Adrenal gland (tissue), 12 donors: ENCODE measurements around the gene SYT3. TPM values are rescaled to one million over a fixed set of nuclear protein-coding genes. Genes with fewer than 3 reads are reported as not detected.
A peak's percentile ranks its signal among the peaks of the same experiment; 100 is the strongest.
"Not testable (repeated sequence)": the region's sequence is repeated elsewhere in the genome, so short reads cannot be mapped to it uniquely, and the experiment has no call there.

Experiments used
- DNase-seq, 7 donors: peaks; one replicate each; pipeline ENCODE4 v3.0.0-alpha.2; 2019 to 2020
- H3K27ac ChIP-seq, 5 donors: fragments of 200-600 bp; sonication (generic) in 4 of 5; 1 replicate in 3 of 5; 2 replicates in 2 of 5; pipeline versions ENCODE4 v1.5.1 to v1.8.0; 2016 to 2020; ENCODE audit warnings: mild to moderate bottlenecking in 1 of 5
- H3K27me3 ChIP-seq: fragments of 200-600 bp; 2 replicates; pipeline ENCODE4 v1.8.0; 2021
- H3K36me3 ChIP-seq, 2 donors: fragments of 200-600 bp; replicated peaks in 1 of 2; 1 replicate in 1 of 2; 2 replicates in 1 of 2; pipeline versions ENCODE4 v1.5.1 to v1.8.0; 2018 to 2022
- H3K4me1 ChIP-seq, 2 donors: fragments of 200-600 bp; replicated peaks in 1 of 2; 1 replicate in 1 of 2; 2 replicates in 1 of 2; pipeline versions ENCODE4 v1.5.1 to v1.8.0; 2018 to 2021
- H3K4me3 ChIP-seq, 4 donors: fragments of 200-600 bp; sonication (generic) in 3 of 4; one replicate each; pipeline ENCODE4 v1.5.1; 2016 to 2018
- H3K9me3 ChIP-seq, 3 donors: fragments of 200-600 bp; sonication (generic) in 1 of 3; replicated peaks in 1 of 3; 1 replicate in 2 of 3; 2 replicates in 1 of 3; pipeline versions ENCODE4 v1.5.1 to v1.8.0; 2016 to 2021
- POLR2A ChIP-seq, 2 donors: fragments of 450-650 bp; IDR thresholded peaks; one replicate each; pipeline ENCODE4 v1.6.1; 2017; ENCODE audit warnings: antibody characterized with exemption in 2 of 2, mild to moderate bottlenecking in 2 of 2, moderate library complexity in 1 of 2
- WGBS, 4 donors: extraction: QIAGEN DNeasy Blood & Tissue Kit in 2 of 4; methylation state at CpG; one replicate each; pipeline versions ENCODE4 v1.1.5 to v1.1.7; 2013 to 2017; 5-methylcytosine and 5-hydroxymethylcytosine counted together
- intact Hi-C, 2 donors: fragments of 100-400 bp; cut with DNase I; formaldehyde crosslinking; loops; one replicate each; pipeline versions ENCODE4 v1.14.1 to v1.15.0; 2022 to 2023
- polyA plus RNA-seq, 3 donors: library from polyadenylated mRNA; stranded (reverse); fragments of 200-250 nt in 2 of 3; fragments of 350-450 nt in 1 of 3; fragmentation: Illumina TruSeq in 1 of 3; extraction: RNeasy Lipid Tissue Mini Kit (QIAGEN cat#74804) in 1 of 3; gene quantifications; one replicate each; pipeline ENCODE4 v1.2.3, GENCODE V29; 2013 to 2014
- total RNA-seq, 9 donors: library from RNA; depleted of rRNA in 4 of 9; stranded (reverse); fragments of >200 nt in 4 of 9; fragments of 120-200 nt in 1 of 9; fragmentation: NEBNext Ultra II Directional in 1 of 9; extraction: Animal tissue kit (Norgen Biotek cat#: 25700) in 1 of 9; gene quantifications; one replicate each; pipeline versions ENCODE4 v1.1.0 to v1.2.4, GENCODE V29; 2013 to 2023
- TF ChIP-seq, protein P1 (sequence below), 6 experiments: fragments of 450-650 bp in 4 of 6; fragments of 200-600 bp in 2 of 6; sonication (generic) in 1 of 6; IDR thresholded peaks; 1 replicate in 5 of 6; 2 replicates in 1 of 6; pipeline versions ENCODE4 v1.5.1 to v1.8.0; 2016 to 2021; ENCODE audit warnings: antibody characterized with exemption in 6 of 6, mild to moderate bottlenecking in 2 of 6, moderate library complexity in 1 of 6
- donor health status: healthy with polysubstance abuse.
- donor health status: Bipolar disorder and iron deficiency.
- donor health status: DM: yes; HTN: yes; CAD: no.
- donor health status: DM: no; HTN: no; CAD: no.
- donor health status: DM: no; HTN: no; CAD: no.
- donor health status: DM: yes; HTN: yes; CAD: no.

The SYT3 gene
- total and polyA plus RNA-seq, 12 donors: 0.26 to 3.4 (median 0.75) TPM; not detected in 1

DNA sequence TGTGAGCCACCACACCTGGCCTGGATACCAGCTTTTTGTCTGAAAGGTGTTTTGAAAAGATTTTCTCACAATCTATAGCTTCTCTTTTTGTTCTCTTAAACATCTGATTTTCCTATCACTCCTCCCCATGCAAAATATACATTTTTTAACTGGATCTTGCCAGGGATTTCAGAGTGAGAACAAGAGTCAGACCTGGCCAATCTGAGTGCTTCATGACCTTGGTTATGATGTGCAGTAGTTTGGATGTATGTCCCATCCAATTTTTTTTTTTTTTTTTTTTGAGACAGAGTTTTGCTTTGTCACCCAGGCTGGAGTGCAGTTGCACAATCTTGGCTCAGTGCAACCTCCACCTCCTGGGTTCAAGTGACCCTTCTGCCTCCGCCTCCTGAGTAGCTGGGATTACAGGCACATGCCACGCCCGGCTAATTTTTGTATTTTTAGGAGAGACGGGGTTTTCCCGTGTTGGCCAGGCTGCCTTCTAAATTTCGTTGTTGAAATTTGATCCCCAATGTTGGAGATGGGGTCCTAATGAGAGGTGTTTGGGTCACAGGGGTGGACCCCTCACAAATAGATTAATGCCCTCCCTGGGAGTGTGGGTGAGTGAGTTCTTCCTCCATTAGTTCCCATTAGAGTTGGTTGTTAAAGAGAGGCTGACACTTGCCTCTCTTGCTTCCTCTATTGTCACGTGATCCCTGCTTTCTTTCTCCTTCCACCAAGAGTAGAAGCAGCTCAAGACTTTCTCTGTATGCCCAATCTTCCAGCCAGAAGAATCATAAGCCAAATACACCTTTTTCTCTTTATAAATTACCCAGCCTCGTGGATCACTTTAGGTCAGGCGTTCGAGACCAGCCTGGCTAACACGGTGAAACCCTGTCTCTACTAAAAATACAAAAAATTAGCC lies 26.9 kb downstream of the SYT3 start:
- WGBS, 4 donors: 75 to 86% (median 80%) methylated on average over 5 to 11 of the region's 11 CpGs
- H3K27me3 ChIP-seq, intact Hi-C loops: not testable (repeated sequence)

DNA sequence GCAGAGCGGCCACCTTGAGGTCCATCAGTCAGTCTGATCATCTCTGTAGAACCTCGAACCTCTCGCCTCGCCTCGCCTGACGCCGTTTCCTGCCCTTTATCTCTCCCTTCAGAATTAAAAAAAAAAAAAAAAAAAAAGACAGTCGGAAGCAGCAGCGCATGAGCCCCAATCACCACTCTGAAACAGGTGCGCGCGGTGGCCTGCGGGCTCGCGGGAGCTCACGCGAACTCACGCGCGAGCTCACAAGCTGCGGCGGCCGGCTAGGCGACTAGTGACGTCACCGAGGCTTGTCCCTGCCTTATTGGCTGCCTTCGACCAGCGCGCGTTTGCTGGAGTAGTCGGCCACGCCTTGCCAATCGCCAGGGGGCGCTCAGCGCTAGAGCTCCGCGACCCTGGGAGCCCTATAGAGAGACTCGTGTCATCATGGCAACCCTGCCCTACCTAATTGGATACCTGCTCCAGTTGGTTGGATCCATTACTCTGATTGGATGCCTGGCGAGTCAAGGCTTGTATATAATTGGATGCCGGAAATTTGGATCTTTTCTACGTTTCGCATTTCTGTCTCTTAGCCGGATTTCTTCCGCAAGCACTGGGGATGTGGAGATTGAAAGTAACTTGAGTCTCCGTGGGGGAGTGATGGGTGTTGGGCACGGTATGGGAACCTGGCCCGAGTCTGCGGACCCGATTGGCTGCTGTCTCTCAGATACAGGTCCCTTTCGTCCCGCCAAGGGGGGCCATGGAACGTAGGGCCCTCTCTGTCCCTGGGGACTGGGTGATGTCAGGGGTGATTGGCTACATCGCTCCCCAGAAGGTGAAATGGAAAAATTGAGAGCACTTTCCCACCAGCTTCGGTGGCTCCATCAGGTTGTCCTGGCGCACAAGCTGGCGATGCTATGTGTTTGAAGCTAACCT lies 31.6 kb downstream of the SYT3 start:
- no peaks in the 10 kb centered on the region for H3K27me3 ChIP-seq
- intact Hi-C loops: no loop called here
- H3K9me3 ChIP-seq: no peaks in the 10 kb centered on the region
- no peak overlapping the region for H3K27ac ChIP-seq
- TF ChIP-seq, protein P1, sequence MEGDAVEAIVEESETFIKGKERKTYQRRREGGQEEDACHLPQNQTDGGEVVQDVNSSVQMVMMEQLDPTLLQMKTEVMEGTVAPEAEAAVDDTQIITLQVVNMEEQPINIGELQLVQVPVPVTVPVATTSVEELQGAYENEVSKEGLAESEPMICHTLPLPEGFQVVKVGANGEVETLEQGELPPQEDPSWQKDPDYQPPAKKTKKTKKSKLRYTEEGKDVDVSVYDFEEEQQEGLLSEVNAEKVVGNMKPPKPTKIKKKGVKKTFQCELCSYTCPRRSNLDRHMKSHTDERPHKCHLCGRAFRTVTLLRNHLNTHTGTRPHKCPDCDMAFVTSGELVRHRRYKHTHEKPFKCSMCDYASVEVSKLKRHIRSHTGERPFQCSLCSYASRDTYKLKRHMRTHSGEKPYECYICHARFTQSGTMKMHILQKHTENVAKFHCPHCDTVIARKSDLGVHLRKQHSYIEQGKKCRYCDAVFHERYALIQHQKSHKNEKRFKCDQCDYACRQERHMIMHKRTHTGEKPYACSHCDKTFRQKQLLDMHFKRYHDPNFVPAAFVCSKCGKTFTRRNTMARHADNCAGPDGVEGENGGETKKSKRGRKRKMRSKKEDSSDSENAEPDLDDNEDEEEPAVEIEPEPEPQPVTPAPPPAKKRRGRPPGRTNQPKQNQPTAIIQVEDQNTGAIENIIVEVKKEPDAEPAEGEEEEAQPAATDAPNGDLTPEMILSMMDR (IDR thresholded peaks at IDR 0.05): peak in 2 of 6 experiments; percentile 42
- no peak for TF ChIP-seq POLR2A (IDR thresholded peaks at IDR 0.05)
- WGBS, 4 donors: 14 to 38% (median 20%) methylated on average over 24 to 56 of the region's 56 CpGs
- no peaks in the 10 kb centered on the region for H3K4me1 ChIP-seq
- peak; percentile 47 to 90 (median 78) for DNase-seq
- no peak overlapping the region for H3K4me3 ChIP-seq
- no peaks in the 10 kb centered on the region for H3K36me3 ChIP-seq

More for the DNA sequence above, 26.9 kb downstream of the SYT3 start:
- DNase-seq, H3K4me1 ChIP-seq, H3K27ac ChIP-seq, H3K9me3 ChIP-seq, H3K36me3 ChIP-seq, H3K4me3 ChIP-seq: not testable (repeated sequence)

DNA sequence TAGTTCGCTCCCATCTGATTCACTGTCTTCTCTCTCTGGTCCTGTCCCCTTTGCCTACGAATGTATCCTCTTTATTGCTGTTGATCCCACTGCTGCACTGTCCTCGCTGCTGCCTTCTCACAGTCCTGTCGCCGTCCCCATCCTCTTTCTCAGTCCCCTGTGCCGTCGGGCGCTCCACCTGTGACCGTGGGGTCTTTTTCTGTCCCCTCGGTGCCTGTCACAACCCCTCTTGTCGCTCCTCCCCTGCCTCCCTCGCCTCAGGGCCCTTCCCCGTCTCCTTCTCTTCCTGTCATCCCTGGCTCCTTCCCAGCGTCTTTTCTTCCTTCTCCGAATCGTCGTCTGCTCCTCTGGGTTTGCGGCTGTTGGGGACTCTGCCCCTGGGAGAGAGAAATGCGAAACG lies 32.3 kb downstream of the SYT3 start:
- DNase-seq: no peak
- intact Hi-C loops: no loop called here
- peaks cover 4% of the 10 kb centered on the region for H3K27me3 ChIP-seq
- no peaks in the 10 kb centered on the region for H3K9me3 ChIP-seq
- TF ChIP-seq, protein P1 (IDR thresholded peaks at IDR 0.05): no peak
- no peak for TF ChIP-seq POLR2A (IDR thresholded peaks at IDR 0.05)
- H3K4me1 ChIP-seq: no peaks in the 10 kb centered on the region
- WGBS, 4 donors: 67 to 74% (median 70%) methylated on average over 20 of the region's 20 CpGs
- no peak overlapping the region for H3K4me3 ChIP-seq
- no peak overlapping the region for H3K27ac ChIP-seq
- no peaks in the 10 kb centered on the region for H3K36me3 ChIP-seq

DNA sequence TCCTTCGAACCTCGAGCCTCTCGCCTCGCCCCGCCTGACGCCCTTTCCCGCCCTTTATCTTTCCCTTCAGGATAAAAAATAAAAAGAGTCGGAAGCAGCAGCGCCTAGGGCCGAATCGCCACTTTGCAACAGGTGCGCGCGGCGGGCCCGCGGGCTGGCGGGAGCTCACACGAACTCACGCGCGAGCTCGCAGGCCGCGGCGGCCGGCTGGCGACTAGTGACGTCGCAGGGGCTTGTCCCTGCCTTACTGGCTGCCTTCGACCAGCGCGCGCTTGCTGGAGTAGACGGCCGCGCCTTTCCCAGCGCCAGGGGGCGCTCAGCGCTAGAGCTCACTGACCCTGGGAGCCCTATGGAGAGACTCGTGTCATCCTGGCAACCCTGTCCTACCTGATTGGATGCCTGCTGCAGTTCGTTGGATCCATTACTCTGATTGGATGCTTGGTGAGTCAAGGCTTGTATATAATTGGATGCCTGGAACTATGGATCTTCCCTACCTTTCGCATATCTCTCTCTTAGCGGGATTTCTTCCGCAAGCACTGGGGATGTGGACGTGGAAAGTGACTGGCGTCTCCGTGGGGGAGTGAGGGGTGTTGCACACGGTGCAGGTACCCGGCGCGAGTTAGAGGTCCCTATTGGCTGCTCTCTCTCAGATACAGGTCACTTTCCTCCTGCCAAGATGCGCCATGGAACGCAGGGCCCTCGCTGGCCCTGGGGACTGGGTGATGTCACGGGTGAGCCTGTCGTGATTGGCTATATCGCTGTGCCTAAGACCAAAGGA lies 33.4 kb downstream of the SYT3 start:
- not testable (repeated sequence) for H3K27me3 ChIP-seq, H3K4me3 ChIP-seq, H3K27ac ChIP-seq

DNA sequence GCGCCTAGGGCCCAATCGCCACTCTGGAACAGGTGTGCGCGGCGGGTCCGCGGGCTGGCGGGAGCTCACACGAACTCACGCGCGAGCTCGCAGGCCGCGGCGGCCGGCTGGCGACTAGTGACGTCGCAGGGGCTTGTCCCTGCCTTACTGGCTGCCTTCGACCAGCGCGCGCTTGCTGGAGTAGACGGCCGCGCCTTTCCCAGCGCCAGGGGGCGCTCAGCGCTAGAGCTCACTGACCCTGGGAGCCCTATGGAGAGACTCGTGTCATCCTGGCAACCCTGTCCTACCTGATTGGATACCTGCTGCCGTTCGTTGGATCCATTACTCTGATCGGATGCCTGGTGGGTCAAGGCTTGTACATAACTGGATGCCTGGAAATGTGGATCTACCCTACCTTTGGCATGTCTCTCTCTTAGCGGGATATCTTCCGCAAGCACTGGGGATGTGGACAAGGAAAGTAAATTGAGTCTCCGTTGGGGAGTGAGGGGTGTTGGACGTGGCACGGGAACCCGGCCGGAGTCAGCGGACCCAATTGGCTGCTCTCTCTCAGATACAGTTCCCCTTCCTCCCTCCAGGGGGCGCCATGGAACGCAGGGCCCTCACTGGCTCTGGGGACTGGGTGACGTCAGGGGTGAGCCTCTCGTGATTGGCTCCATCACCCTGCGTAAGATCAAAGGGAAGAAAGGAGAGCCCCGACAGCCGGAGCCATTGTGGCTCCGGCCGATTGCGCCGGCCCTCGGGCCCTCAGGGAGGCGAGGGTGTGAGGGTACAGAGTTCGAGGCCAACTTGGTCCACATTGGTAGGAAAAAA lies 35.2 kb downstream of the SYT3 start:
- 42 to 70% (median 45%) methylated on average over 17 to 44 of the region's 56 CpGs; no CpG with 5 or more reads in 1 of the 4 donors for WGBS, 4 donors
- H3K4me1 ChIP-seq, H3K27me3 ChIP-seq, intact Hi-C loops, DNase-seq, H3K27ac ChIP-seq, H3K36me3 ChIP-seq, H3K4me3 ChIP-seq, H3K9me3 ChIP-seq: not testable (repeated sequence)

More for the DNA sequence above, 33.4 kb downstream of the SYT3 start:
- H3K4me1 ChIP-seq, H3K36me3 ChIP-seq, H3K9me3 ChIP-seq, DNase-seq, intact Hi-C loops: not testable (repeated sequence)
- WGBS, 4 donors: 32 to 67% (median 37%) methylated on average over 22 to 45 of the region's 58 CpGs; no CpG with 5 or more reads in 1 of the 4 donors
